SW480 (cell line): ENCODE measurements around the gene SEC14L1.

ENCODE experiments used
- DNase-seq: peaks from one replicate; pipeline ENCODE4 v3.0.0-alpha.2; 2016; ENCODE audit warnings: low spot score

Gene SEC14L1

GRCh38 chr17:77163001-77163400 lies 22.2 kb downstream of the SEC14L1 start:
- no peak for DNase-seq

- no peak for DNase-seq
These were observed 22.9 kb downstream of the SEC14L1 start for GRCh38 chr17:77163511-77164280.

GRCh38 chr17:77164483-77165091 lies 23.8 kb downstream of the SEC14L1 start:
- no peak for DNase-seq

GRCh38 chr17:77165577-77165976 lies 24.8 kb downstream of the SEC14L1 start:
- no peak for DNase-seq

GRCh38 chr17:77167472-77168306 lies 26.9 kb downstream of the SEC14L1 start:
- no peak for DNase-seq

- no peak for DNase-seq
These were observed 32.3 kb downstream of the SEC14L1 start for GRCh38 chr17:77173104-77173503.

DNA sequence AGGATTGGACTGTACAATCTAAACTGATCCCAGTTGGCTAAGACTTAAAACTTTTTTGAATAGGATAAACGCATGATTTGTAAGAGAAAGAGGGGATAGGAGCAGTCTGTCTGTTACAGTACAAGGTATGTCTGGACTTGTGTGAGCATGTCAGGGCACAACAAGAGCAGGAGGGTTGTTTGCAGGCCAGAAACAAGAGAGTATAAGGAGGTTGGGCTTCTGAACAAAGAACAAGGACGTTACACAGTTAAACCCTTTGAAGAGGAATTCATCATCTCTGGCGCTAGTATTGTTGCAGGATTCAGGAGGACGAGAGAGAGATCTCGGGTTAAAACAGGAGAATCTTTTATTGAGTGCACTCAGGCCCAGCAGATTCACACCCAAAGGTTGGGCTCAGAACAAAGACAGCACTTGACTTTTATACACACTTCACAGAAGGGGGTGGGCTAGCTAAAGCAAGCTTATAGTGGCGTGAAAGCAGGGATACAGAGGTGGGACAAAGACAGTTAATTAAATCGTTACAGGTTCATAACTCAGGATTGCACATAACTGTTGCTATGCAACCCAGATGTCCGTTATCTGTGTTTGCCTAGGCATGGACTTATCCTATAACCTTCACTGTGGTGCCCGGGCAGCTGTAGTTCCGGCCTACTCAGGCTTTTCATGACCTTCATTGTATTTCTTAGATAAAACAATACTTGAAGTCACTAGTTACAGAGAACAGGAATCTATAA lies 34.3 kb downstream of the SEC14L1 start:
- DNase-seq: no peak

DNA sequence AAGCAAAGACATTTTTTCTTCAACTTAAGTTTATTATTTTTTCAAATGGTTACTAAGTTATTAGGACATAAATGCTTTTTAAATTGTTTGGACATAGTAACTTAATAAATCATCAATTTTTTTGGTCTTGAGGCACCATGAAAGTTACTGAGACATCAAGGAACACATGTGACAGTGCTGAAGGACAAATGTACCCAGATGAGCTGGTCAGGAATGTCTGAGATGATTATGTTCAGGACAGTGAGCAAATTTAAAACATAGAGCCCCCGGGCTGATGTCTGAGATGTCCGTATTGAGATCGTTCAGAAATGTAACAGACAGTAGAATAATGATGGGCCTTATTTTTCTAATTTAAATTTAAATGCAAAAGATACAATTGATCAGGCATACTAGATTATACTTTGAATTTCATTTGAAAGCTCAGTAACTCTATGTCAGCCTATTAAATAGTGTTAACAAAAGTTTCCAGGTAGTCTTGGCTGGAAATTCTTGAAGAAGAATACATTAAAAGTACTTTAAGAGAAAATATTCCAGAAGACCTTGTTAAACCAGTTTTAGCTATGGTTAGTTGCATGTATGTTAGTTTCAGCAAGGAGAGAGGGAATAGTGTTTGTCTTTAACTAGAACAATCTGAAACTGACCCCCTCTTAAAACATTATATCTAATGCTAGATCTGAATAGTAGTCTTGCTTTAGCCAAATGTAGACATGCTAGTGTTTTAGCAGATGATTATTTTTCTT lies 36.4 kb downstream of the SEC14L1 start:
- no peak for DNase-seq

DNA sequence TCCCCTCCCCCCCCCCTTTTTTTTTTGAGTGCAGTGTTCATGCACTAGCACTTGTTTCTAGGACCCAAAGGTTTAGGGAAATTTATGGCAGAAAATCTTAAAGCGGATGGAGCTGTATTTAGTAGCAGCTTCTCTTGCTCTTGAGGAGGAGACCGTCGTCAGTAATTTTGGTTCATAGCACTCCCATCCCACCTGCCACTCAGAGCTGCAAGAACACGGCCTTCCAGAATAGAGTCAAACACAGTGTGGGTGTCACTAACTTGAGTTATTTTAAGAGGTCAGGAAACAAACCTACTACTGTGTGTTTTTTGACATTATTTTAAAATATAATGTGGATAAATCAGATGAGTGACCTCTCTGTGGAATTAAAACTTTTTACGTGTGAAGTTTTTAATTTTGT lies 37.3 kb downstream of the SEC14L1 start:
- no peak for DNase-seq

- no peak for DNase-seq
These were observed 37.8 kb downstream of the SEC14L1 start for GRCh38 chr17:77178563-77178962.

GRCh38 chr17:77180503-77181357 lies 40.0 kb downstream of the SEC14L1 start:
- peak; percentile 61 for DNase-seq

DNA sequence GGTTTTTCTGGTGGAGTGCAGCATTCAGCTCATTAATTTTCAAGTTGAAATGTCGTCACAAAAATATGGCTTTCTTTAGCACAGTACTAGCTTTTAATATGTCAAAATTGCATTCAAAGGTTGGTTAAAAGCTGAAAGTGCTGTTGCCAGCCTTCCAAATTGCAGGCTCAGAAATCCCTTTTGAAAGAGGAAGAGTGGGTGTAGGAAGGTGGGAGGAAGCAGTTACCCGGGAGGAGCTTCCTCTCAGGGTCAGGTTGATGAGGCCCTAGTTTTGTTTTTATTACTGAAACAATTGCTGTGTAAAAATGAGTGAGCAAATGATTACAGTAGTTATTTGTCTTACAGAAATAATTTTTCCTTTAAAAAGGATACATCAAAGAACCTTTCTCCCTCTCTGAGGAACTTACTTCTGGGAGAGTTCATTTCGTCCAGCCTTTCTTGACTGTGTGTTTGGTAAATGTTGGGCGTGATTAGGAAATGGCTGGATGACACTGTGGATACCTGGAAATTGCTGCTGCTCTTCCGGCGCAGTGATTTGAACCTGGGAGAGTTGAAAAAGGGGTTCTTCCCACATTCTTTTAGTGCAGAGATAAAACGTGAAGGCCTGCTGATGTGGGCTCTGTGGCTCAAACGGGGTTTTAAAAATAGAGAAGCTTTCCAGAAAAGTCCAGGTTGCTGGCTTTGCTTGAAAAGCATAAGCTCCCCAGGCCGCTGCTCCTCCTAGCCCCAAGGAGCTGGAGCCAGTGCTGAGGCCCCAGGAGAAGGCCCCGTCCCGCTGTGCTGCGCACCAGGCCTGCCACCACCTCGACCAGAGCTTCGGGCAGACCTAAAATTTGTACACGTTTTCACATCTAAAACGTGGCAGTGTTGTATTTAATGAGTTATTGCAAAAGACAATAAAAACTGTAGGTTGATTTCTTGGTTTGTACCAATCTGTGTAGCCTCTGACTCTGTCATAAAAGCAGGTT lies 41.7 kb downstream of the SEC14L1 start:
- no peak for DNase-seq

GRCh38 chr17:77184474-77184873 lies 43.7 kb downstream of the SEC14L1 start:
- no peak for DNase-seq

GRCh38 chr17:77185137-77185536 lies 44.4 kb downstream of the SEC14L1 start:
- DNase-seq: no peak

DNA sequence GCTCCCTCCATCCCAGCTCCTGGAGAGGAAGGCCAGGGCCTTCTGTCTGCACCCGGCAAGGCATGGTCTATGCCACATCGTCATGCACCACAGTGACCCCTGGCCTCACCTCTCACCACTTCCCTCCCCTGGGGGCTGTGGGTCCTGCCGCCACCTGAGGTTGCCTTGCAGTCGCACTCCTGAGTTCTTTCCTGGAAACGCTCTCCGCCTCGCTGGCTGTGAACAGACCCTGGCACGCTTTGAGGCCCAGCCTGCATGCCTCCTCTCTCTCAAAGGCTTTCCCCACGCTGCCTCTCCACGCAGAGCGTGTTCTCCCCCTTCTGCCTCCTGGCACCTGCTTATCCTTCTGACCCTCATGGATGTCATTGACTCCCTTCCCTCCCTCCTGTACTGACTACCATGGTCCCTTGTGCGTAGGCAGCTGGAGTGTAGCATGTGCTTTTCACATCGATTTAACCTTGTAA lies 45.4 kb downstream of the SEC14L1 start:
- DNase-seq: no peak

GRCh38 chr17:77188084-77189066 lies 47.6 kb downstream of the SEC14L1 start:
- DNase-seq: no peak

GRCh38 chr17:77189148-77189547 lies 48.4 kb downstream of the SEC14L1 start:
- DNase-seq: no peak

GRCh38 chr17:77190576-77190975 lies 49.8 kb downstream of the SEC14L1 start:
- no peak for DNase-seq
